GM19351 (cell line): ENCODE data around the gene SH3D19.
"Not testable (repeated sequence)": the region's sequence is repeated elsewhere in the genome, so short reads cannot be mapped to it uniquely, and the experiment has no call there.

Experiments
- ATAC-seq: cut with Tn5 transposase; IDR thresholded peaks from one replicate; pipeline ENCODE4 v1.9.1; 2021; ENCODE audit warnings: mild to moderate bottlenecking, moderate library complexity; ENCODE audit not compliant: unreplicated experiment

SH3D19 gene

DNA sequence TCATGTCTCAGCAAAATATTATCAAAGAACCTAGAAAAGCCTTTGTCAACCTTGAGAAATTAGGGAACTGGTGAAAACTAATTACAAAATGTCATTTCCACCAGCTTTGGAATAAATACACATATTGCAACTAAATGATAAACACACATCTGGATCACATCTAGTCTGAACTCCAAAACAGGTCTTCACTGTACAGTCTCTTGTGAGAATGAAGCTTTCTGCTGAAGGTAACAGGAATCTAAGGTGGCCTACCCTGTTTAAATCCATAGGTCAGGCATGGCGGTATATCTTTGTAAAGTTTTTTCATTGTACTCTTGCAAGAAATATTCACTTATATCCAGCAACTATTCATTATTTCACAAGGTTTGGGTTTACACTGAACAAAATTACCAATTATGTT is 1.7 kb downstream of the SH3D19 start:
- no peak for ATAC-seq

- ATAC-seq, result no peak
Measured at GRCh38 chr4:151322570-151322969, 2.8 kb downstream of the SH3D19 start.

DNA sequence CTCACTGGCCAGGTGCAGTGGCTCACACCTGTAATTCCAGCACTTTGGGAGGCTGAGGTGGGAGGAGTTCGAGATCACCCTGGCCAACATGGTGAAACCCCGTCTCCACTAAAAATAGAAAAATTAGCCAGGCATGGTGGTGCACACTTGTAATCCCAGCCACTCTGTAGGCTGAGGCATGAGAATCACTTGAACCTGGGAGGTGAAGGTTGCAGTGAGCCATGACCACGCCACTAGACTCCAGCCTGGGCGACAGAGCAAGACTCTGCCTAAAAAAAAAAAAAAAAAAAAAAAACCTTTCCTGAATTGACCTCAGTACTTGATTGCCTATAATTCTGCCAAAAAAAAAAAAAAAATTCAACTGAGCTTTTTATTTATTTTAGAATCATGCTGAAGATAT is 3.2 kb downstream of the SH3D19 start:
- not testable (repeated sequence) for ATAC-seq

- ATAC-seq, result no peak
Measured at GRCh38 chr4:151321586-151321985, 3.8 kb downstream of the SH3D19 start.

DNA sequence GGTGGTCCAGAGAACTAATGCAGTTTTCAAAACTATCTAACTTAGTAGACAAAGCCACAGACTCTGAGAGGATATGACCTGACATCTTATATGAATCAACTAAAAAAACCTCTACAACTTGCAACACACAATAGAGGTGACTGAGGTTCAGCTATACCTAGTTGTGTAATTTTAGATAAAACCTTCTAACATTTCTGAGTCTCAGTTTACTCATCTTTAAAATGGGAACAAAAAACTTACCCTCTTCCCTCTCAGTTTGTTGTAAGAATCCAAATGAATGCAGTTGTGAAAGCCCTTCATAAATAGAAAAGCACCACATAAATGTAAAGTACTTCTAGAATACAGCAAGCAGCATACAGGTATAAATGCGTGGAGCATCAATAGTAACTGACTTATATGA is 5.9 kb downstream of the SH3D19 start:
- ATAC-seq, result no peak

GRCh38 chr4:151318307-151319006 is 6.9 kb downstream of the SH3D19 start:
- ATAC-seq, result no peak

DNA sequence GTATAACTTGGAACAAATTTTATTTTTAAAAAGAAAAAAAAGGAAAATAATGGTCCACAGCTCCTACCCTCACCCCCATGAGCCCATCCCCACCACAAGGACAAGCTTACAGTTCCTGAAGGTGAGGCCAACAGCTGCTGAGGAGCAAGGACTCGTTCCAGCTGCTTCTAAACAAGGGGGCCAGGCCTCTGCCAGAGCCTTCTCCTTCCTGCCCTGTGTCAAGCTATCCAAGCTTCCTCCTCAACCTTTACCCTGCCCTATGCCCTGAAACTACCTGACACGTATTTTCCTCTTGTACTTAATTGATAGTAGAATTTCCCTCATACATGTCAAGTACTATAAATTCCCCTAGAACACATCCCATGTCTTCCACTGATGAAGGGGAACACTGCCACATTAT is 8.8 kb downstream of the SH3D19 start:
- ATAC-seq, result no peak

GRCh38 chr4:151315212-151315886 is 10.1 kb downstream of the SH3D19 start:
- ATAC-seq, result no peak

GRCh38 chr4:151314479-151314878 is 10.9 kb downstream of the SH3D19 start:
- ATAC-seq, result no peak

GRCh38 chr4:151314010-151314355 is 11.4 kb downstream of the SH3D19 start:
- no peak for ATAC-seq

DNA sequence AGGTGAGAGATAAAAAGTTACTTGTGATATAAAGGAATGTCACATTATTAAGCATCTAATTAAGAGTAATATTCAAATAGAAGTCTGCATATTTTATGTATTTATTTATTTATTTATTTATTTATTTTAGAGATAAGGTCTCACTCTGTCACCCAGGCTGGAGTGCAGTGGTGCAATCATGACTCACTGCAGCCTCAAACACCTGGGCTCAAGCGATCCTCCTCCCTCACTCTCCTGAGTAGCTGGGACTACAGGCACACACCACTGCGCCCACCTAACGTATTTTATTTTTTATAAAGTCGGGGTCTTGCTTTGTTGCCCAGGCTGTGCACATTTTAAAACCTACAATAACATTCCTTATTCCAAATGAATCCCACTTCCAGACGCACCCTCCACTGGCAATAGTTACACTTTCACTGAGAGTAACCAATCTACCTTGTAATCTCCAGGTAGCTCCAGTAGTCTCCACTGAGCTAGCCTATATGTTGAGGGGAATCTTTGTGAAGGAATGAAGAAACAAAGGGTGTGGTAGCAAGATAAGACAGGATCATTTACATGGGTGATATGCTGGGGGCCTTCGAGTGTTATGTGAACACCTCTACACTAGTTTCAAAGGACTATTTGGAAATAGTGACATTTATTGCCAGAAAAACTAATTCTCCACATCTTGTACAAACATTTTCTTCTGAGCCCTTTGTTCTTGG is 11.9 kb downstream of the SH3D19 start:
- ATAC-seq, result no peak

DNA sequence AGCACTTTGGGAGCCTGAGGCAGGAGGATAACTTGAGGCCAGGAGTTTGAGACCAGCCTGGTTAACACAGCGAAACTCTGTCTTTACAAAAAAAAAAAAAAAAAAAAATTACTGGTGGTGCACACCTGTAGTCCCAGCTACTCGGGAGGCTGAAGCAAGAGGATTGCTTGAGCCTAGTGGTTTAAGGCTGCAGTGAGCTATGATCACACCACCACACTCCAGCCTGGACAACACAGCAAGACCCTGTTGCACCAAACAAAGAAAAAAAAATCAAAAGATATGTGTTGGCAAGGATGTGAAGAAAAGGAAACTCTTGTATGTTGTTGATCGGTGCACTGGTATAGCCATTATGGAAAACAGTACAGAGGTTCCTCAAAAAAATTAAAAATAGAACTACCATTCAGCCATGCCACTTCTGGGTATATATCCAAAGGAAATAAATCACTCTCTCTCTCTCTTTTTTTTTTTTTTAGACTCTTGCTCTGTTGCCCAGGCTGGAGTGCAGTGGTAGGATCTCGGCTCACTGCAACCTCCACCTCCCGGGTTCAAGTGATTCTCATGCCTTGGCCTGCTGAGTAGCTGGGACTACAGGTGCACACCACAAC is 15.2 kb downstream of the SH3D19 start:
- ATAC-seq, result no peak

- peak; percentile 97 for ATAC-seq
Measured at GRCh38 chr4:151304755-151305154, 20.6 kb downstream of the SH3D19 start.

DNA sequence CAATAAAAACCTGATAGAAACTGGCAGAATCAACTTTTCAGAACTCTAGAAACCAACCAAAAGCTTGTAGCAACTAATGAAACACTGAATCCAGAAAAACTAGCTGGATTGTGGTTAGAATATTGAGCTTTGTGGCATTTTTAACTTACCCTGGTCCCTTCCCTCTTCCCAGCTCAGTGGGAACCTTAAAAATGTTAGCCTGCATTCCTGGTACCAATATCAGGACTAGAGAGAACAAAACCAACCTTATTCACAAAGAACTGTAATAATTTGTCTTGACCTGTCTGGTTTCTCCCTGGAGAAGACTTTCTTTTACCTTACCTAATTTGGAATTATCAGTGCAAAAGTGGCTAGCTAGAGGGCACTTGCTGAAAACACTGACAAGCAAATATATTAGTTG is 21.2 kb downstream of the SH3D19 start:
- peak; percentile 3 for ATAC-seq

DNA sequence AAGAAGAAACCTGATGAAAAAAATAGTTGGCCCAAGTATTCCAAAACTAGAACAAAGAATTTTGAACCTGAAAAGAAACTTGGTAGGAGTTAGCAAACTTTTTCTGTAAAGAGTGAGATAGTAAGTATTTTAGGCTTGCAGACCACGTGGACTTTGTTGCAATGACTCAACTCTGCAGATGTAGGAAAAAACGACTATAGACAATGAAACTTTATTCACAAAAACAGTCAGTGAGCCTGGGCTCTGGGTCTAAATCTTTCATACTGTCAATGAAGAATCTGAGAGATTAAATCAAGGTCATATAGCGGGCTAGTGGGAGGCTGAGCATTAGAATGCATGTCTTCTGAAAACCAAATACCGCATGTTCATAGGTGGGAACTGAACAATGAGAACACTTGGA is 23.0 kb downstream of the SH3D19 start:
- ATAC-seq, result no peak

- no peak for ATAC-seq
Measured at GRCh38 chr4:151297170-151297569, 28.2 kb downstream of the SH3D19 start.

DNA sequence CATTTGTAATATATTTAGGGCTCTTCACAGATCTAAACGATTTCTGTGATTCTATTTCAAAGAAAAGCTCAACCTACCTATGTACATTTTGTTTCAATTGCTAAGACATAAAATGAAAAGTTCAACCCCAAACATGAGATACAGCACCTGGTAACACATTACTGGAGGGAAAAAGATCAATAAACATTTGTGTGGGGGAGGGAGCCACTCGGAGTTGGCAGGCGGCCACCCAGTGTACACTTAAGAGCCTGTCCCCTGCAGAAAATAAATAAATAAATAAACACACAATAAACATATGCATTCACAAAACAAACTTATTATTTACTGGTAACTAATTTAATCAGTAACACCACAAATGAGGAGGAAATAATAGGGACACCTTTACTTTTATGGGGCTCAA is 29.2 kb downstream of the SH3D19 start:
- no peak for ATAC-seq

DNA sequence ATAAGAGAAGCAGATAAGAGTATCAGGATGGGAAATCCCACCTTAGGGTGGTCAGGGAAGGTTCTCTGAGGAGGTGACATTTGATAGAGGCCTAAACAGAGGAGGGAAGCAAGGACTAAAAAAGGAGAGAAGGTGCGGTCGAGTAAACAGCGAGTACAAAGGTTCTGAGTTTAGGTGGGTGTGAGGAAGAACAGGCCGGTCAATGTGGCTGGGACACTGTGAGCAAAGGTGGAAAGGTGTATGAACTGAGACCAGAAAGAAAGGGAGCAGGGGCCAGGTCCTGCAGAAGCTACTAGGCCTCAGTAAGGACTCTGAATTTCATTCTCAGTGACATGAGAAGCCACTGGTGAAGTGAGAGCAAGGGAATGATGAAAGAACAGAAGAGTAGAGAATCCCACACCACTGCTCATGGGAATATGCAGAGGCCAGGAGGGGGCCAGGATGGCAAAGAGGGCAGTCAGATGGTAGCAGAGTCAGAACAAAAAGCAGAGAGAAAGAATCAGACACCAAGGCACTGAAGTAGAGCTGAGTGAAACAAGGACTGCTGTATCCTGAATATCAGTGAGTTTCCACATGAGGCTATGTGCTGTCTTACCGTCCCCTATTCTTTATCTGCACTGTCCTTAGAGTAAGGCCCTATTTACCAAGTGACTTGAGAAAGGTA is 30.4 kb downstream of the SH3D19 start:
- no peak for ATAC-seq

- no peak for ATAC-seq
Measured at GRCh38 chr4:151292038-151292437, 33.4 kb downstream of the SH3D19 start.

- ATAC-seq, result no peak
Measured at GRCh38 chr4:151291485-151291884, 33.9 kb downstream of the SH3D19 start.

DNA sequence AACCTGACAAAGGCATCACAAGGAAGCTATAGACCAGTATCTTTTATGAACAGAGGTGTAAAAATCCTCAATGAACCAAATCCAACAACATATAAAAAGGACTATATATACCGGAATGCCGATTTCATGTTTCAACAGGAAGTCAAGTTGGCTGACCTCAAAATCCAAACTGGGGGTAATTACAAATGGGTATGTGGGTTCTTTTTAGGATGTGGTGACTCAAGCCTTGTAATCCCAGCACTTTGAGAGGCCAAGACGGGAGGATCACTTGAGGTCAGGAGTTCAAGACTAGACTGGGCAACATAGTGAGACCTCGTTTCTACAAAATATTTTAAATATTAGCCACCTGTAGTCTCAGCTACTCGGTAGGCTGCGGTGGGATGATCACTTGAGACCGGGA is 38.0 kb downstream of the SH3D19 start:
- no peak for ATAC-seq
